ENCODE results near the gene SHROOM3. TPM values are rescaled to one million over a fixed set of nuclear protein-coding genes. Genes with fewer than 3 reads are reported as not detected.

SHROOM3 gene
- total RNA-seq, 1 donor from 2014 or later = 42.7 TPM

DNA sequence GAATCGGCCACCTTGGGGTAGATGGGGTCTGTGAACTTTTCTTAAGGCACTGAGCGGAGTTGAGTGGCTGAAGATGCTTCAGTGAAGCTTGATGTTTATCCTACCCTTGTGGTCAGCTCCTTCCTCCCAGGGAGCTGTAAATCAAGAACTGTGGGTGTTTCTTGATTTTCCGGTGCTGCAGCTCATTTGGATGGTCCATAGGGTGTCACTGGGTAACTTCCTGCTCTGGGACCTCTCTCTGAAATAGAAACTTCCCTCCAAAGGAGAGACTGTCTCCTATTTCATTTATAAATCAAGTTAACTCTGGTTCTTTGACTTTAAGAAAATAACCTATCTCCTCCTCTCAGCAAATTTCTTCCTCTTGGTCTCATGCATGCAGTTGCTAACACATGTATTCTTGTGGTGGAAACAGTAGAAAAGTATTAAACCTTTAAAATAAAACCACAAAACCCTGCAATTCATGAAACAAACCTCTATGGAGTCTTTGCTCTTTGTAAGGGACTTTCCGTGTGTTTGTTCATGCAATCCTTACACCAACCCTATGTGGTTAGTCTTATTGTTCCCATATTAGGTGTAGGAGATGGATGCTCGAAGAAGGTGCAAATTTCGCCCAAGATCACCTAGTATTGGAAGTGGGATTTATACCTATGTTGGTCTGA is 110.3 kb downstream of the SHROOM3 start:
- TF ChIP-seq, protein P1, sequence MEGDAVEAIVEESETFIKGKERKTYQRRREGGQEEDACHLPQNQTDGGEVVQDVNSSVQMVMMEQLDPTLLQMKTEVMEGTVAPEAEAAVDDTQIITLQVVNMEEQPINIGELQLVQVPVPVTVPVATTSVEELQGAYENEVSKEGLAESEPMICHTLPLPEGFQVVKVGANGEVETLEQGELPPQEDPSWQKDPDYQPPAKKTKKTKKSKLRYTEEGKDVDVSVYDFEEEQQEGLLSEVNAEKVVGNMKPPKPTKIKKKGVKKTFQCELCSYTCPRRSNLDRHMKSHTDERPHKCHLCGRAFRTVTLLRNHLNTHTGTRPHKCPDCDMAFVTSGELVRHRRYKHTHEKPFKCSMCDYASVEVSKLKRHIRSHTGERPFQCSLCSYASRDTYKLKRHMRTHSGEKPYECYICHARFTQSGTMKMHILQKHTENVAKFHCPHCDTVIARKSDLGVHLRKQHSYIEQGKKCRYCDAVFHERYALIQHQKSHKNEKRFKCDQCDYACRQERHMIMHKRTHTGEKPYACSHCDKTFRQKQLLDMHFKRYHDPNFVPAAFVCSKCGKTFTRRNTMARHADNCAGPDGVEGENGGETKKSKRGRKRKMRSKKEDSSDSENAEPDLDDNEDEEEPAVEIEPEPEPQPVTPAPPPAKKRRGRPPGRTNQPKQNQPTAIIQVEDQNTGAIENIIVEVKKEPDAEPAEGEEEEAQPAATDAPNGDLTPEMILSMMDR (IDR thresholded peaks at IDR 0.05) = no peak
- no peaks in the 10 kb centered on the region for H3K27me3 Mint-ChIP-seq (ENCODE audit: low read depth)
- H3K36me3 Mint-ChIP-seq (ENCODE audit: low read depth) = peaks cover 1% of the 10 kb centered on the region
- peak overlapping the region; percentile 24 for H3K27ac Mint-ChIP-seq (ENCODE audit: unreplicated experiment)
- no peak for DNase-seq (ENCODE audit: low spot score)
- no peak overlapping the region for H3K4me3 Mint-ChIP-seq (ENCODE audit: unreplicated experiment)
- H3K4me1 Mint-ChIP-seq (ENCODE audit: low read depth) = peaks cover 34% of the 10 kb centered on the region
- H3K9me3 Mint-ChIP-seq (ENCODE audit: low read depth) = peaks cover 2% of the 10 kb centered on the region

DNA sequence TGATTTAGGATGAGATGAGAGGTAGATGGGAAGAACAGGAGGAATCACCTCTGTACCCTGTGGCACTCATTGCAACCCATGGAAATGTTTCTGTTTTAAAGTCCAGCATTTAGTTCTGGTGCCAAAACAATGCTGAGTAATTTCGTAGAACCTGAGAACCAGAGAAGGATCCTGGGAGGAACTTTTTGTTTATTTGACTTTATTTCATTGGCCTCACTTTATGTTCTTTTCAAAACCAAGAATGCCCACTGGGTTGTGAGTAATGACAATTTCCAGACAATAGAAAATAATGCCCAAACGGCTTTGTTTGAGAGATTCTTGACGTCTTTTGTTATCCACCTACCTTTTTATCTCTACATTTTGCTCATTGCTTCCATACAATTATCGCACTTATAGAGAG is 111.3 kb downstream of the SHROOM3 start:
- TF ChIP-seq, protein P1 (IDR thresholded peaks at IDR 0.05) = no peak
- Mint-ChIP-seq H3K9me3 (ENCODE audit: low read depth) (peaks cover 2% of the 10 kb centered on the region), H3K27ac (ENCODE audit: unreplicated experiment) (peak overlapping the region; percentile 55), H3K4me3 (ENCODE audit: unreplicated experiment) (no peak overlapping the region), H3K4me1 (ENCODE audit: low read depth) (peaks cover 37% of the 10 kb centered on the region), H3K36me3 (ENCODE audit: low read depth) (peaks cover 1% of the 10 kb centered on the region), H3K27me3 (ENCODE audit: low read depth) (no peaks in the 10 kb centered on the region)
- DNase-seq (ENCODE audit: low spot score) = no peak

DNA sequence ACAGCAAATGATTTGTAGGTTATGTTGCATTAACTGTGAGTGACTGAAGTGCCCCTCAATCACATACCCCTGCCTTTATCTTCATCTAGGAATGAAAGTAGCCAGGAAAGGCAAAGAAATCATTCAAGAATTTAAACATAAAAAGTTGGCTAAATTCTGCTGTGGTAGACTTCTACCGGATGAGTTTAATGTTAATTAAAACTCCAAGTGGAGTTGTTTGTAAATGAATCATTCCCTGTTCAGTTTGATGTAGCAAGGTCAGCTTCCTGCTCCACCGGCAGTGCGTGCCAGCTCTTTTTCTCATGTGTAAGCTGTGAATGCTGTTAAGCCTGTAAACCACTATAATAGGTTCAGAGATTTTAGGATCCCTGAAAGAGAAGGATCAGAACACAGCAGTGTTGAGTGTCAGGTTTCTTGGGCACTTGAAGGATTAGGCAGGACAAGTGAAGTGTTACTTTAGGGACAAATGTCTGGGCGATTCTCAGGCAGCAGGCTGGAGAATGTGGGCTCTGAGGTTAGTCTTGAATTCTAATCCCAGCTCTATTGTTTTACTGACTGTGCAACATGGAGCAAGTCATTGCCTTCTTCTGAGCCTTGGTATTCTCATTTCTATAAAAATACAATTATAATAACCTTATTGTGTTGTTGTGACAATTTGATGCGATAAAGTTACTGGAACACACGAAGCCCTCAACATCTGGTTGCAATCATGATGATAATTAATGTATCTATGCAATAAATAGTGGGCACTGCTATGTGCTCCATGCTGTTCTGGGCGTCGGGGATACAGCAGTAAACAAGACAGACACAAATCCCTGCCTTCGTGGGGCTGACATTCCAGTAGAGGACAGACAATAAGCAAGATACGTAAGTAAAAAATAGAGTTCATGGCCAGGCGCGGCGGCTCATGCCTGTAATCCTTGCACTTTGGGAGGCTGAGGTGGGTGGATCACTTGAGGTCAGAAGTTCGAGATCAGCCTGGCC is 112.0 kb downstream of the SHROOM3 start:
- Mint-ChIP-seq H3K36me3 (ENCODE audit: low read depth) (peaks cover 1% of the 10 kb centered on the region), H3K9me3 (ENCODE audit: low read depth) (peaks cover 2% of the 10 kb centered on the region), H3K27me3 (ENCODE audit: low read depth) (no peaks in the 10 kb centered on the region), H3K27ac (ENCODE audit: unreplicated experiment) (peak overlapping the region; percentile 55), H3K4me3 (ENCODE audit: unreplicated experiment) (no peak overlapping the region), H3K4me1 (ENCODE audit: low read depth) (peaks cover 40% of the 10 kb centered on the region)
- DNase-seq (ENCODE audit: low spot score) = no peak
- TF ChIP-seq, protein P1 (IDR thresholded peaks at IDR 0.05) = no peak

DNA sequence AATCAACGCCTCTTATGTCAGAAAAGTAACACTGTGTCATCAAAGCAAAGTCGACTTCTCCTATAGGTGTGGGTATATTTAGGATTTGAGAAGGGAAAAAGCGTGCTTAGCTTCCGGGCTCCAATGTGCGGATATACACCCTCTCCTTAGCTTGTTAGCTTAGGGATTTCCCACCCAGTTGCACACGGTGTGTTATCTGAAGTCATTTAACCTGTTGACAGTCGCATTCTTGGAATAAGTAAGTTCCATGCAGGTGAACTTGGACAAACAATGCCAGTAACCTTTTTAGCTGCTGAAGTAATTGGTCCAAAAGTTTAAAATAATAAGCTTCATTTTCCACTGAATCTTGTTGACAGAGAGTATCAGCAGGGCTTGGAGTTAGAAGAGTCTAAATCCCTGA is 113.7 kb downstream of the SHROOM3 start:
- Mint-ChIP-seq H3K4me1 (ENCODE audit: low read depth) (peaks cover 40% of the 10 kb centered on the region), H3K4me3 (ENCODE audit: unreplicated experiment) (no peak overlapping the region), H3K27me3 (ENCODE audit: low read depth) (no peaks in the 10 kb centered on the region), H3K36me3 (ENCODE audit: low read depth) (no peaks in the 10 kb centered on the region), H3K27ac (ENCODE audit: unreplicated experiment) (no peak overlapping the region), H3K9me3 (ENCODE audit: low read depth) (no peaks in the 10 kb centered on the region)
- DNase-seq (ENCODE audit: low spot score) = no peak
- TF ChIP-seq, protein P1 (IDR thresholded peaks at IDR 0.05) = no peak

DNA sequence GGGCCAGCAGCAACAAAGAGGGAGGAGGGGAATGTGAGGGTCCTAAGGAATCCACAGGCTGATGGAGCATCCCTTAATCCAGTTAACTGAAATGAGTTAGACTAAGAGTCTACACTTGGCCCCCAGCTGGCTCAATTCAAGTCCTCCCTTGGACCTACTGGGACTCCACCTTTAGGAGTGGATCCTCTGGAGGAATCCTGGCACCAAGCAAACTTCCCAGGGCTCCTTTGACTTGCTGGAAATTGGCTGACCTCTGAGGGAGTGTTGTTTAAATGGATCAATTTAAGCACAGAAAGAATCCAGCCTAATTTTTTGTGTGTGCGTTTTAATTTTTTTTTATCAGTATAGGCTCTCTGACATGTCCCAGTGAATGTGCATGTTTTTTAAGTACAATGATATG is 114.7 kb downstream of the SHROOM3 start:
- Mint-ChIP-seq H3K4me3 (ENCODE audit: unreplicated experiment) (no peak overlapping the region), H3K27ac (ENCODE audit: unreplicated experiment) (no peak overlapping the region), H3K27me3 (ENCODE audit: low read depth) (no peaks in the 10 kb centered on the region), H3K36me3 (ENCODE audit: low read depth) (no peaks in the 10 kb centered on the region), H3K9me3 (ENCODE audit: low read depth) (no peaks in the 10 kb centered on the region), H3K4me1 (ENCODE audit: low read depth) (peaks cover 40% of the 10 kb centered on the region)
- DNase-seq (ENCODE audit: low spot score) = no peak
- TF ChIP-seq, protein P1 (IDR thresholded peaks at IDR 0.05) = no peak

All from chondrocyte (in vitro differentiated cells).